Cardiac septum (tissue), 1 donor: ENCODE measurements around the gene GNB2. TPM values are rescaled to one million over a fixed set of nuclear protein-coding genes. Genes with fewer than 3 reads are reported as not detected.
A peak's percentile ranks its signal among the peaks of the same experiment; 100 is the strongest.
"Not testable (repeated sequence)": the region's sequence is repeated elsewhere in the genome, so short reads cannot be mapped to it uniquely, and the experiment has no call there.

Source experiments
- DNase-seq: peaks from one replicate; pipeline ENCODE4 v3.0.0-alpha.2; 2020; ENCODE audit warnings: low spot score
- intact Hi-C: fragments of 100-400 bp; cut with DNase I; formaldehyde crosslinking; loops from one replicate; pipeline ENCODE4 v1.14.0; 2022
- total RNA-seq: library from RNA; stranded (reverse); fragmentation: NEBNext Ultra II Directional; extraction: Animal tissue kit (Norgen Biotek cat#: 25700); gene quantifications from one replicate; pipeline ENCODE4 v1.2.1, GENCODE V29; 2021
- donor health status: DM: no; HTN: no; CAD: no.

GNB2 gene
- total RNA-seq, 1 donor from 2014 or later, result 123 TPM

- DNase-seq, result no peak
- intact Hi-C loops, result no loop called here
Measured at GRCh38 chr7:100655908-100656674, 17.4 kb upstream of the GNB2 start, which contains the start of gene ACTL6B. Gene ACTL6B, minus strand, starts transcription at chr7:100656448. Its CDS starts 94 bp downstream, at chr7:100656354.

DNA sequence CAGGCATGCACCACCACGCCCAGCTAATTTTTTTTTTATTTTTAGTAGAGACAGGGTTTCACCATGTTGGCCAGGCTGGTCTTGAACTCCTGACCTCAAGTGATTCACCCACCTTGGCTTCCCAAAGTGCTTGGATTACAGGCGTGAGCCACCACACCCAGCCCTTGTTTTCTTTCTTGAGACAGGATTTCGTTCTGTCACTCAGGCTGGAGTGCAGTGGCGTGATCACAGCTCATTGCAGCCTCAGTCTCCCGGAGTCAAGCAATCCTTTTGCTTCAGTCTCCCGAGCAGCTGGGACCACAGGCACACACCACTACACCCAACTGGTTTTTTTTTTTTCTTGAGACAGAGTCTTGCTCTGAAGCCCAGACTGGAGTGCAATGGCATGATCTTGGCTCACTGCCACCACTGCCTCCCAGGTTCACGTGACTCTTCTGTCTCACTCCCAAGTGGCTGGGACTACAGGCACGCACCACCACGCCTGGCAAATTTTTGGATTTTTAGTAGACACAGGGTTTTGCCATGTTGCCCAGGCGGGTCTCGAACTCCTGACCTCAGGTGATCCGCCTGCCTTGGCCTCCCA lies 11.3 kb upstream of the GNB2 start:
- intact Hi-C loops, DNase-seq: not testable (repeated sequence)

DNA sequence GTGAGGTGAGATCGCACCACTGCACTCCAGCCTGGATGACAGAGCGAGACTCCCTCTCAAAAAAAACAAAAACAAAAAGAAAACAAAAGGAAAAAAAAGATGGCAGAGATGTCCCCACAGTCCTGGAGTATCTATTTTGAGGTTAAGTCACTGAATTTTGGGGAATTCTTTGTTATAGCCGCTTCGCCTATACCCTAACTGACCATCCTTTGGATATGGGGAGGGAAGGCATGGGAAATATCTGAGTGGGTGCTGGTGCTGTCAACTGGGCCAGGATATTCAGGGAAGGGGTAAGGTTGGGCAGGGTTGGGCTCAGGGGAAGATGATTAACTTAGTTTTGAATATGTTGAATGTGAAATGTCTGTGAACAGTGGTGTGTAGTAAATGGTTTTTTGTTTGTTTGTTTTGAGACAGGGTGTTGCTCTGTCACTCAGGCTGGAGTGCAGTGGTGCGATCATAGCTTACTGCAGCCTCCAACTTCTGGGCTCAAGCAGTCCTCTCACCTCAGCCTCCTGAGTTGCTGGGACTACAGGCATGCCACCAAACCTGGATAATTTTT lies 8.3 kb upstream of the GNB2 start:
- no peak for DNase-seq
- intact Hi-C loops, result no loop called here

GRCh38 chr7:100667331-100668068 lies 6.0 kb upstream of the GNB2 start:
- no peak for DNase-seq
- intact Hi-C loops, result no loop called here

DNA sequence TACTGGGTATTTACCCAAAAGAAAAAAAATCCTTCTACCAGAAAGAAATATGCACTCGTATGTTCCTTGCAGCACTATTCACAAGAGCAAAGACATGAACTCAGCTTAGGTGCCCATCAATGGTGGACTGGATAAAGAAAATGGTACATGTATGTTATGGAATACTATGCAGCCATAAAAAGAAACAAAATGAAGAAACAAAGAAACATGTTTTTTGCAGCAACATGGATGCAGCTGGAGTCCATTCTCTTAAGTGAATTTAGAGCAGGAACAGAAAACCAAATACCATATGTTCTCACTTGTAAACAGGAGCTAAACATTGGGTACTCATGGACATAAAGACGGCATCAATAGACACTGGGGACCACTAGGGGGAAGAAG lies 5.5 kb upstream of the GNB2 start:
- intact Hi-C loops, result no loop called here
- DNase-seq, result no peak

DNA sequence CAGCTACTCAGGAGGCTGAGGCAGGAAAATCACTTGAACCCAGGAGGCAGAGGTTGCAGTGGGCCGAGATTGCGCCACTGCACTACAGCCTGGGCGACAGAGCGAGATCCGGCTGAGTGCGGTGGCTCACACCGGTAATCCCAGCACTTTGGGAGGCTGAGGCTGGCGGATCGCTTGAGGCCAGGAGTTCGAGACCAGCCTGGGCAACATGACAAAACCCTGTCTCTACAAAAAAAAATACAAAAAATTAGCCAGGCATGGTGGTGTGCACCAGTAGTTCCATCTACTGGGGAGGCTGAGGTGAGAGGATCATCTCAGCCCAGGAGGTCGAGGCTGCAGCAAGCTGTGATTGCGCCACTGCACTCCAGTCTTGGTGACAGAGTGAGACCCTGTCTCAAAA lies 4.4 kb upstream of the GNB2 start:
- intact Hi-C loops, DNase-seq: not testable (repeated sequence)

DNA sequence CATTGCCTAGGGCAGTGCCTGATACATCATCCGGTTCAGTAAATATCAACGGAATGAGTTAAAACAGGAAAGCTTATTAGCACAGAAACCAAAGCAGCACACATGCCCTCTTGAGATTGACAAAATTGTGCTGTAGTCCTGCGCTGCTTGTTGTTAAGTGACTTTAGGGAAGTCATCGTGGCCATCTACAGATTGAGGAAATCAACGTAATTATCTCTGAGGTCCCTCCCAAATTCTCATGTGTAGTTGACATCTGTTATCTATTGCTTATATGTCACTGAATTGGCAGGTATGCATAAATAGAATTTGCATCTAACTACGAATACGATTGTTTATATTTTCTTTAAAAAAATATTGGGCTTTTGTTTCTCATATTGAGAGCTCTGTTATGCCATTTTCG lies 3.5 kb upstream of the GNB2 start:
- intact Hi-C loops, result loop anchor here (5.0 kb wide), 2 partner anchors 37 to 83 kb away; partner anchors contain the start of genes FBXO24, LRCH4 and POP7
- no peak for DNase-seq

- intact Hi-C loops, result loop anchor here (2.0 to 5.0 kb wide), 3 partner anchors 36 to 84 kb away; partner anchors contain the start of genes FBXO24, LRCH4, MOSPD3 and POP7
- DNase-seq, result no peak
Measured at GRCh38 chr7:100671353-100672327, 1.9 kb upstream of the GNB2 start.

GRCh38 chr7:100673942-100674410 lies 436 bp downstream of the GNB2 start:
- DNase-seq, result no peak
- intact Hi-C loops, result loop anchor here (2.0 to 5.0 kb wide), 4 partner anchors 19 to 87 kb away; partner anchors contain the start of genes FBXO24, LRCH4, MOSPD3 and POP7

- intact Hi-C loops, result loop anchor here (2.0 to 5.0 kb wide), 3 partner anchors 18 to 87 kb away; partner anchors contain the start of genes FBXO24, LRCH4 and POP7
Measured at GRCh38 chr7:100674411-100675104, 1.0 kb downstream of the GNB2 start.

GRCh38 chr7:100675105-100675451 lies 1.5 kb downstream of the GNB2 start:
- DNase-seq, result no peak
- intact Hi-C loops, result loop anchor here (2.0 kb wide), 1 partner anchor 18 kb away; no protein-coding TSS in a partner anchor

More at GRCh38 chr7:100674411-100675104, 1.0 kb downstream of the GNB2 start:
- no peak for DNase-seq

- intact Hi-C loops, result loop anchor here (2.0 kb wide), 1 partner anchor 17 kb away; no protein-coding TSS in a partner anchor
- DNase-seq, result peak; percentile 96
Measured at GRCh38 chr7:100675581-100676350, 2.2 kb downstream of the GNB2 start.

GRCh38 chr7:100676501-100677306 lies 3.2 kb downstream of the GNB2 start:
- no peak for DNase-seq
- intact Hi-C loops, result no loop called here

DNA sequence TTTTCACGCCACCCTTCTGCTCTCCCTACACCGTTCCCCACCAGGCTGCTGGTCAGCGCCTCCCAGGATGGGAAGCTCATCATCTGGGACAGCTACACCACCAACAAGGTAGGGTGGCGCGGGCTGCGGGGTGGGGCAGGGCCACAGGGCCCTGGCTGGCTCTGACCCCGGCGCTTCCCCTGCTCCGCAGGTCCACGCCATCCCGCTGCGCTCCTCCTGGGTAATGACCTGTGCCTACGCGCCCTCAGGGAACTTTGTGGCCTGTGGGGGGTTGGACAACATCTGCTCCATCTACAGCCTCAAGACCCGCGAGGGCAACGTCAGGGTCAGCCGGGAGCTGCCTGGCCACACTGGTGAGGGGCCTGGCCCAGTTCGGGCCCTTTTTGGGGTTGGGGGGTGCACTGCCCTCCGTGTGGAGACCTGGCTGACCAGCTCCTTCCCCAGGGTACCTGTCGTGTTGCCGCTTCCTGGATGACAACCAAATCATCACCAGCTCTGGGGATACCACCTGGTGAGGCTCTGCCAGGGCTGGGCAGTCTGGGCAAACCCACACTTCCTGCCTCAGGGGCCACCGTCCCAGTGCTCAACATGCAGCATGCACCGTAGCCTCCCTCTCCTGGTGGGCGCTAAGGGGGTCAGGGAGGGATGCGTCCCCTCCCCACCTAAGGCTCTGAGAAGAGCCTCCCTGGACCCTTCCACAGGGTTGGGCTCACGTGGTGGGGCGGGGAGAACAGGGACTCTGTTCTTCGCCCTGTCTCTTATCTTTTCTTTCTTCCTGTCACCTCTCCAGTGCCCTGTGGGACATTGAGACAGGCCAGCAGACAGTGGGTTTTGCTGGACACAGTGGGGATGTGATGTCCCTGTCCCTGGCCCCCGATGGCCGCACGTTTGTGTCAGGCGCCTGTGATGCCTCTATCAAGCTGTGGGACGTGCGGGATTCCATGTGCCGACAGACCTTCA lies 4.0 kb downstream of the GNB2 start:
- no peak for DNase-seq
- intact Hi-C loops, result no loop called here

DNA sequence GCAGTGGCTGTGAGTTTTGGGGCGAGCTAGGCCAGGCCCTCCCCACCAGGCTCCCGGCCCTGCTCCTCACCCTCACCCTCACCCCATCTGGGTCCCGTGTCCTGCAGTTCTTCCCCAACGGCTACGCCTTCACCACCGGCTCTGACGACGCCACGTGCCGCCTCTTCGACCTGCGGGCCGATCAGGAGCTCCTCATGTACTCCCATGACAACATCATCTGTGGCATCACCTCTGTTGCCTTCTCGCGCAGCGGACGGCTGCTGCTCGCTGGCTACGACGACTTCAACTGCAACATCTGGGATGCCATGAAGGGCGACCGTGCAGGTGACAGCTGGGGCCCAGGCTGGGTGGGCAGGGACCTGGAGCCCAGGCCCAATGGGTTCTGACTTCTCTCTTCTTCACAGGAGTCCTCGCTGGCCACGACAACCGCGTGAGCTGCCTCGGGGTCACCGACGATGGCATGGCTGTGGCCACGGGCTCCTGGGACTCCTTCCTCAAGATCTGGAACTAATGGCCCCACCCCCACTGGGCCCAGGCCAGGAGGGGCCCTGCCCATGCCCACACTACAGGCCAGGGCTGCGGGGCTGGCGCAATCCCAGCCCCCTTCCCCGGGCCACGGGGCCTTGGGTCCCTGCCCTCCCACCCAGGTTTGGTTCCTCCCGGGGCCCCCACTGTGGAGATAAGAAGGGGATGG lies 4.9 kb downstream of the GNB2 start:
- DNase-seq, result no peak
- intact Hi-C loops, result no loop called here
